Stimulated activated effector memory CD8-positive, alpha-beta T cell treated with anti-CD3 and anti-CD28 coated beads, Interleukin-12 subunit alpha, Interleukin-12 subunit beta, amount 100 ng/mL, for 72 hours (primary cell): ENCODE results near the gene TMEM44.
A peak's percentile ranks its signal among the peaks of the same experiment; 100 is the strongest.
"Not testable (repeated sequence)": the region's sequence is repeated elsewhere in the genome, so short reads cannot be mapped to it uniquely, and the experiment has no call there.

Experiments used
- ATAC-seq: fragments of 150-1000 bp; cut with Tn5 transposase; 2 replicates; pipeline ENCODE4 v1.10.0; 2021
- DNase-seq, 2 donors: peaks; one replicate each; pipeline ENCODE4 v3.0.0; 2021 to 2022; ENCODE audit warnings: low spot score in 2 of 2
- H3K27ac Mint-ChIP-seq: one replicate; pipeline ENCODE4 v1.8.0; 2022; ENCODE audit warnings: mild to moderate bottlenecking, mixed read lengths
- H3K36me3 Mint-ChIP-seq: one replicate; pipeline ENCODE4 v1.8.0; 2022; ENCODE audit warnings: mild to moderate bottlenecking, mixed read lengths
- H3K4me1 Mint-ChIP-seq: one replicate; pipeline ENCODE4 v1.8.0; 2022; ENCODE audit warnings: mixed read lengths
- H3K4me3 Mint-ChIP-seq: one replicate; pipeline ENCODE4 v1.8.0; 2022; ENCODE audit warnings: mild to moderate bottlenecking, mixed read lengths
- H3K9me3 Mint-ChIP-seq: one replicate; pipeline ENCODE4 v1.8.0; 2022; ENCODE audit warnings: mixed read lengths

Gene TMEM44

GRCh38 chr3:194565597-194566190 is 67.5 kb downstream of the TMEM44 start:
- no peak for ATAC-seq
- no peak overlapping the region for H3K27ac Mint-ChIP-seq
- no peak for DNase-seq
- H3K9me3 Mint-ChIP-seq, result no peaks in the 10 kb centered on the region
- peaks cover 7% of the 10 kb centered on the region for H3K4me1 Mint-ChIP-seq
- H3K4me3 Mint-ChIP-seq, result no peak overlapping the region
- no peaks in the 10 kb centered on the region for H3K36me3 Mint-ChIP-seq

- H3K36me3 Mint-ChIP-seq, result no peaks in the 10 kb centered on the region
- H3K27ac Mint-ChIP-seq, result no peak overlapping the region
- H3K4me1 Mint-ChIP-seq, result peaks cover 7% of the 10 kb centered on the region
- no peak for ATAC-seq
- no peak overlapping the region for H3K4me3 Mint-ChIP-seq
- no peak for DNase-seq
- H3K9me3 Mint-ChIP-seq, result no peaks in the 10 kb centered on the region
Measured at GRCh38 chr3:194562986-194563385, 70.2 kb downstream of the TMEM44 start.

DNA sequence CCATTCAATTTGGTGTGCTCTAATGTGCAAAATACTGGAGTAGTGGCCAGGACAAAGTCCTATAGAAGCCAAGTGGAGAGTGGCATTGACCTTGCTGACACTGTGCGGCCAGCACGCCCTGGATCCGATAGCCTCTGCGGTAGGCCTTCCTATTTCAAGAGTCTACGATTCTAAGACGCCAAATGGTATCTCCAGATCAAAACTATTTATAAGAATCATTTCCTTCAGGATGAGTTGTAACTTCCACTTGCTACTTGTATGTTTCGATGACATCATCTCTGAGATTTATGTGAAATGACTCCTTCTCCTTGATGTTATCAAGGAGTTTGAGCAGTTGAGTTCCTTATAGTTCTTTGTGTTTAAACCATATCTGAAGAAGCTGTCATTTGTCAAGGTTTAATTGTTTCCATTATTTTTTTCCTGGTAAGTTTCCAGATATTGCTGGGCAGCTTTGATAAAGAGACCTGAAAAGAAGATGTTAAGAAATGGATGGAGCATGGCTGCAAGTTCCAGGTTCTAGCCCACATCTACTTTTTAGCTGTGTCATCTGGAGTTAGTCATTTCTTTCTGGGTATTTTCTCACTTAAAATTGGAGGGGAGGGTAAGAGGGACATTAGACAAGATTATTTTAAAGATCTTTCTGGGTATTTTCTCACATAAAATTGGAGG is 71.8 kb downstream of the TMEM44 start:
- Mint-ChIP-seq H3K27ac (peak overlapping the region; percentile 7), H3K9me3 (no peaks in the 10 kb centered on the region), H3K36me3 (no peaks in the 10 kb centered on the region), H3K4me3 (no peak overlapping the region), H3K4me1 (peaks cover 15% of the 10 kb centered on the region)
- DNase-seq, result no peak
- peak; percentile 65 for ATAC-seq

GRCh38 chr3:194560047-194560446 is 73.2 kb downstream of the TMEM44 start:
- H3K9me3 Mint-ChIP-seq, result no peaks in the 10 kb centered on the region
- no peak for ATAC-seq
- H3K4me1 Mint-ChIP-seq, result peaks cover 18% of the 10 kb centered on the region
- H3K36me3 Mint-ChIP-seq, result no peaks in the 10 kb centered on the region
- DNase-seq, result no peak
- no peak overlapping the region for H3K4me3 Mint-ChIP-seq
- H3K27ac Mint-ChIP-seq, result peak overlapping the region; percentile 33

GRCh38 chr3:194559530-194559929 is 73.7 kb downstream of the TMEM44 start:
- Mint-ChIP-seq H3K4me1 (peaks cover 18% of the 10 kb centered on the region), H3K4me3 (no peak overlapping the region), H3K9me3 (no peaks in the 10 kb centered on the region), H3K36me3 (no peaks in the 10 kb centered on the region), H3K27ac (peak overlapping the region; percentile 33)
- ATAC-seq, result no peak
- DNase-seq, result no peak

- DNase-seq (no peak), ATAC-seq (peak; percentile 65)
- Mint-ChIP-seq H3K9me3 (no peaks in the 10 kb centered on the region), H3K4me1 (peaks cover 12% of the 10 kb centered on the region), H3K36me3 (no peaks in the 10 kb centered on the region), H3K4me3 (peak overlapping the region; percentile 72), H3K27ac (peak overlapping the region; percentile 90)
Measured at GRCh38 chr3:194556086-194557056, 76.8 kb downstream of the TMEM44 start.

- Mint-ChIP-seq H3K4me3 (no peak overlapping the region), H3K4me1 (peaks cover 11% of the 10 kb centered on the region), H3K36me3 (no peaks in the 10 kb centered on the region), H3K27ac (no peak overlapping the region), H3K9me3 (no peaks in the 10 kb centered on the region)
- ATAC-seq (no peak), DNase-seq (no peak)
Measured at GRCh38 chr3:194555175-194556062, 77.8 kb downstream of the TMEM44 start.

GRCh38 chr3:194554473-194555123 is 78.6 kb downstream of the TMEM44 start:
- no peak for DNase-seq
- H3K27ac Mint-ChIP-seq, result no peak overlapping the region
- H3K9me3 Mint-ChIP-seq, result no peaks in the 10 kb centered on the region
- no peaks in the 10 kb centered on the region for H3K36me3 Mint-ChIP-seq
- H3K4me3 Mint-ChIP-seq, result no peak overlapping the region
- H3K4me1 Mint-ChIP-seq, result peaks cover 11% of the 10 kb centered on the region
- ATAC-seq, result no peak

DNA sequence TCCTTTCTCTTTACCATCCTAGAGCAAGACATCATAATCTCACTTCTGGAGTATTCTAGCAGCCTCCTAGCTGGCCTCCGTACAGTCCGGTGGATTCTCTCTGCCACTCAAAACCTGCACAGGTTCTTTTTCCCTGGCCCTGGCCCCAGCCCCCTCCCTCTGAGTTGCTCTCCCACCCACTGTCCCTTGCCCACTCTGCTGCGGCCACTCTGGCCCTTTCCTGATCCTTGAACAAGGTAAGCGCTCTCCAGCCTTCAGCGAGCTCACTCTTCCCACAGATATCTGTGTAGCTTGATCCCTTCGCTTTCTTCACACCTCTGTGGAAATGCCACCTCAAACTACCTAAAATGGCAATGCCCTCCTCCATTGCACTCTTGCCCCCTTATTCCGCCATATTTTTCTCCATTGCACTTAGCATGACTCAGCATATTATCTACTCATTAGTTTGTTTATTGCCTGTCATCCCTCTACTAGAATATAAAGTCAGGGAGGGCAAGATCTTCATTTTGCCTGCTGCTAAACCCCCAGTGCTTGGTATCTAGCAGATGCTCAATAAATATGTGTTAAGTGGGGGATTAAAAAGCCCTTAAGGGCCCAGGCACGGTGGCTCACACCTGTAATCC is 80.8 kb downstream of the TMEM44 start:
- H3K4me1 Mint-ChIP-seq, result peaks cover 11% of the 10 kb centered on the region
- no peaks in the 10 kb centered on the region for H3K9me3 Mint-ChIP-seq
- H3K4me3 Mint-ChIP-seq, result no peak overlapping the region
- peak overlapping the region; percentile 1 for H3K27ac Mint-ChIP-seq
- DNase-seq (no peak), ATAC-seq (no peak)
- no peaks in the 10 kb centered on the region for H3K36me3 Mint-ChIP-seq

DNA sequence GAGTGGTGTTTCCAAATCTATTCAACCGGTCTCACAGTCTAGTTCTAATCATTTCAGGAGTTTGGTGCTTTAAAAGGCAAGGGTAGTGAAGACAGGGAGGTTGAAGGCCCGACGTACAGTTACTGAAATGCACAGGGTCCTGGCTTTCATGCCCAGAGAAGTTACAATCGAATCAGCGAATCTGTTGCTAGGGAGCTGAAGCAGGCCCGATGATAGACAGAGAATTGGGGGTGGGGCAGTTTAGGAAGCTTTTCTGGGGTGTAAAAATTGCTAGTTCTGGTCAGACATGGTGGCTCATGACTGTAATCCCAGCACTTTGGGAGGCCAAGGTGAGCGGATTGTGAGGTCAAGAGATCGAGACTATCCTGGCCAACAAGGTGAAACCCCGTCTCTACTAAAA is 83.4 kb downstream of the TMEM44 start:
- Mint-ChIP-seq H3K27ac (no peak overlapping the region), H3K4me1 (no peaks in the 10 kb centered on the region), H3K9me3 (no peaks in the 10 kb centered on the region), H3K36me3 (no peaks in the 10 kb centered on the region), H3K4me3 (no peak overlapping the region)
- DNase-seq (no peak), ATAC-seq (no peak)

- Mint-ChIP-seq H3K4me3 (no peak overlapping the region), H3K4me1 (no peaks in the 10 kb centered on the region), H3K27ac (no peak overlapping the region), H3K9me3 (no peaks in the 10 kb centered on the region), H3K36me3 (no peaks in the 10 kb centered on the region)
- ATAC-seq (no peak), DNase-seq (no peak)
Measured at GRCh38 chr3:194548346-194549321, 84.6 kb downstream of the TMEM44 start.

DNA sequence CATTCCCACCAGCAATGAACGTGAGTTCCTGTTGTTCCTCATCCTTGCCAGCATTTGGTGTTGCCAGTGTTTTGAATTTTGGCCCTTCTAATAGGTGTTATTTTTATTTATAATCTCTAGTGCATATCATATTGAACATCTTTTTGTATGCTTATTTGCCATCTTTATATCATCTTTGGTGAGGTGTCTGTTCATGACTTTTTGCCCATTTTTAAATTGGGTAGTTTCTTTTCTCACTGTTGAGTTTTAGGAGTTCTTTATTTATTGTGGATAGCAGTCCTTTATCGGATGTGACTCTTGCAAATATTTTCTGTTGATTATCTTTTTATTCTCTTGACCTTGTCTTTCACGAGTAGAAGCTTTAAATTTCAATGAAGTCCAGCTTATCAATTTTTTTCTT is 86.2 kb downstream of the TMEM44 start:
- no peaks in the 10 kb centered on the region for H3K9me3 Mint-ChIP-seq
- no peaks in the 10 kb centered on the region for H3K4me1 Mint-ChIP-seq
- ATAC-seq (no peak), DNase-seq (no peak)
- no peak overlapping the region for H3K27ac Mint-ChIP-seq
- H3K4me3 Mint-ChIP-seq, result no peak overlapping the region
- H3K36me3 Mint-ChIP-seq, result no peaks in the 10 kb centered on the region

DNA sequence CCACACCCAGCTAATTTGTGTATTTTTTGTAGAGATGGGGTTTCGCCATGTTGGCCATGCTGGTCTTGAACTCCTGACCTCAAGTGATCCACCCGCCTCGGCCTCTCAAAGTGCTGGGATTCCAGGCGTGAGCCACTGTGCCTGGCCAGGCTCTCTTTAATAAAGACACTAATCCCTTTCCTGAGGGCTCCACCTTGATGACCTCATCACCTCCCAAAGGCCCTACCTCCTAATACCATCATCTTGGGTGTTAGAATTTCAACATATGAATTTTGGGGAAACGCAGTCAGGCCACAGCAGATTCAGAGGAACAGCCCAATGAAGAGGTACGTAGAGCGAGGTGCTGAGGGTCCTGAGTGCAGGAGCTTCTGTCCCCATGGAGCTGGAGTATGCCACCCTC is 87.7 kb downstream of the TMEM44 start:
- H3K36me3 Mint-ChIP-seq, H3K9me3 Mint-ChIP-seq, H3K4me3 Mint-ChIP-seq, H3K27ac Mint-ChIP-seq, H3K4me1 Mint-ChIP-seq, DNase-seq, ATAC-seq: not testable (repeated sequence)
